ENCODE measurements around the gene DCAF7.

Gene DCAF7

GRCh38 chr17:63549946-63550816, at the start of gene DCAF7:
TSS of gene DCAF7 (plus strand) at chr17:63550477. CDS start at chr17:63550678, 201 bp downstream.
- peak; percentile 100 for DNase-seq

GRCh38 chr17:63500543-63501390, 49.5 kb upstream of the DCAF7 start:
- peak; percentile 56 to 71 for DNase-seq

GRCh38 chr17:63503341-63503705, 47.0 kb upstream of the DCAF7 start:
- no peak for DNase-seq

GRCh38 chr17:63504261-63504660, 46.0 kb upstream of the DCAF7 start:
- DNase-seq, result no peak

- no peak for DNase-seq
Observed at GRCh38 chr17:63505341-63505740, 44.9 kb upstream of the DCAF7 start.

- no peak for DNase-seq
Observed at GRCh38 chr17:63506627-63507026, 43.6 kb upstream of the DCAF7 start.

GRCh38 chr17:63511331-63511730, 38.9 kb upstream of the DCAF7 start:
- DNase-seq, result no peak

GRCh38 chr17:63512388-63512787, 37.9 kb upstream of the DCAF7 start:
- DNase-seq, result no peak

GRCh38 chr17:63512896-63513644, 37.2 kb upstream of the DCAF7 start:
- no peak for DNase-seq

- DNase-seq, result no peak
Observed at GRCh38 chr17:63514477-63514876, 35.8 kb upstream of the DCAF7 start.

GRCh38 chr17:63514974-63515373, 35.3 kb upstream of the DCAF7 start:
- DNase-seq, result no peak

- DNase-seq, result no peak
Observed at GRCh38 chr17:63515426-63515825, 34.9 kb upstream of the DCAF7 start.

- DNase-seq, result no peak
Observed at GRCh38 chr17:63516910-63517824, 33.1 kb upstream of the DCAF7 start.

GRCh38 chr17:63517825-63518534, 32.3 kb upstream of the DCAF7 start:
- DNase-seq, result no peak

GRCh38 chr17:63519116-63519881, 31.0 kb upstream of the DCAF7 start:
- DNase-seq, result no peak

GRCh38 chr17:63519972-63520882, 30.1 kb upstream of the DCAF7 start:
- DNase-seq, result no peak

GRCh38 chr17:63523253-63523855, 26.9 kb upstream of the DCAF7 start, which contains the start of gene KCNH6:
TSS of gene KCNH6 (plus strand) at chr17:63523358. CDS start at chr17:63523414, 56 bp downstream.
- no peak for DNase-seq

GRCh38 chr17:63524051-63524450, 26.2 kb upstream of the DCAF7 start:
- no peak for DNase-seq

All from Kasumi-1 (cell line).